SH-SY5Y (cell line): ENCODE results near the gene TM7SF2.

ENCODE experiments used
- GATA2 ChIP-seq: IDR thresholded peaks from 2 replicates; pipeline ENCODE4 v1.6.1; 2011; ENCODE audit warnings: mild to moderate bottlenecking, low read depth, low read length
- GATA3 ChIP-seq: IDR thresholded peaks from 2 replicates; pipeline ENCODE4 v1.6.1; 2011; ENCODE audit warnings: low read depth, mild to moderate bottlenecking, low read length, moderate library complexity

GRCh38 chr11:65134952-65135632 lies 23.4 kb downstream of the TM7SF2 start:
- TF ChIP-seq GATA3 (no peak), GATA2 (0 out of 2 replicates have a peak, but pooled peaks have one; percentile 4)
